ENCODE data around the gene XG. TPM values are rescaled to one million over a fixed set of nuclear protein-coding genes. Genes with fewer than 3 reads are reported as not detected.

Gene XG
- total RNA-seq, 2 experiments from 2014 or later: not detected

- ChIA-PET CTCF (no interaction called here), POLR2A (no interaction called here)
- ATAC-seq (no peak), DNase-seq (no peak)
- H3K4me3 Mint-ChIP-seq: no peak overlapping the region
- intact Hi-C loops (cut with micrococcal nuclease): no loop called here
- H3K27me3 Mint-ChIP-seq: no peaks in the 10 kb centered on the region
- H3K27ac Mint-ChIP-seq: no peak overlapping the region
- H3K36me3 Mint-ChIP-seq (ENCODE audit: low read depth): peaks cover 39% of the 10 kb centered on the region
- H3K9me3 Mint-ChIP-seq: no peaks in the 10 kb centered on the region
- H3K4me1 Mint-ChIP-seq (ENCODE audit: low read depth): peaks cover 55% of the 10 kb centered on the region
- TF ChIP-seq CTCF (IDR thresholded peaks at IDR 0.05): no peak
These were observed 39.4 kb upstream of the XG start for GRCh38 chrX:2712428-2712827.

GRCh38 chrX:2712890-2713840 is 38.7 kb upstream of the XG start:
- ATAC-seq: no peak
- no peak overlapping the region for H3K4me3 Mint-ChIP-seq
- ChIA-PET POLR2A (no interaction called here), CTCF (no interaction called here)
- no peak for DNase-seq
- no peaks in the 10 kb centered on the region for H3K9me3 Mint-ChIP-seq
- no peaks in the 10 kb centered on the region for H3K27me3 Mint-ChIP-seq
- no peak for TF ChIP-seq CTCF (IDR thresholded peaks at IDR 0.05)
- H3K36me3 Mint-ChIP-seq (ENCODE audit: low read depth): peaks cover 46% of the 10 kb centered on the region
- no peak overlapping the region for H3K27ac Mint-ChIP-seq
- intact Hi-C loops (cut with micrococcal nuclease): no loop called here
- H3K4me1 Mint-ChIP-seq (ENCODE audit: low read depth): peaks cover 53% of the 10 kb centered on the region

- ChIA-PET CTCF (no interaction called here), POLR2A (no interaction called here)
- TF ChIP-seq CTCF (IDR thresholded peaks at IDR 0.05): no peak
- peak; percentile 4 for ATAC-seq
- H3K4me1 Mint-ChIP-seq (ENCODE audit: low read depth): peaks cover 40% of the 10 kb centered on the region
- peaks cover 60% of the 10 kb centered on the region for H3K36me3 Mint-ChIP-seq (ENCODE audit: low read depth)
- H3K27ac Mint-ChIP-seq: peak overlapping the region; percentile 48
- H3K27me3 Mint-ChIP-seq: no peaks in the 10 kb centered on the region
- no peak overlapping the region for H3K4me3 Mint-ChIP-seq
- intact Hi-C loops (cut with micrococcal nuclease): no loop called here
- DNase-seq: peak; percentile 79
- no peaks in the 10 kb centered on the region for H3K9me3 Mint-ChIP-seq
These were observed 37.3 kb upstream of the XG start for GRCh38 chrX:2714551-2714950.

GRCh38 chrX:2715066-2715600 is 36.7 kb upstream of the XG start:
- no peak for DNase-seq
- no peak for TF ChIP-seq CTCF (IDR thresholded peaks at IDR 0.05)
- no peaks in the 10 kb centered on the region for H3K27me3 Mint-ChIP-seq
- POLR2A ChIA-PET: no interaction called here
- H3K36me3 Mint-ChIP-seq (ENCODE audit: low read depth): peaks cover 66% of the 10 kb centered on the region
- no peak for ATAC-seq
- intact Hi-C loops (cut with micrococcal nuclease): no loop called here
- peaks cover 34% of the 10 kb centered on the region for H3K4me1 Mint-ChIP-seq (ENCODE audit: low read depth)
- H3K9me3 Mint-ChIP-seq: no peaks in the 10 kb centered on the region
- CTCF ChIA-PET: no interaction called here
- no peak overlapping the region for H3K4me3 Mint-ChIP-seq
- H3K27ac Mint-ChIP-seq: peak overlapping the region; percentile 9

- ATAC-seq: peak; percentile 60
- intact Hi-C loops (cut with micrococcal nuclease): no loop called here
- POLR2A ChIA-PET: no interaction called here
These were observed 34.5 kb upstream of the XG start for GRCh38 chrX:2717312-2717711.

More at GRCh38 chrX:2717312-2717711, 34.5 kb upstream of the XG start:
- Mint-ChIP-seq H3K9me3 (no peaks in the 10 kb centered on the region), H3K36me3 (ENCODE audit: low read depth) (peaks cover 71% of the 10 kb centered on the region), H3K27me3 (no peaks in the 10 kb centered on the region), H3K27ac (peak overlapping the region; percentile 74), H3K4me1 (ENCODE audit: low read depth) (peaks cover 18% of the 10 kb centered on the region), H3K4me3 (no peak overlapping the region)
- TF ChIP-seq CTCF (IDR thresholded peaks at IDR 0.05): no peak
- DNase-seq: peak; percentile 41
- CTCF ChIA-PET: no interaction called here

Measured in activated CD8-positive, alpha-beta T cell treated with anti-CD3 and anti-CD28 coated beads for 36 hours (primary cell).